Liver (tissue), 9 donors: ENCODE measurements around the gene OTUD7B. TPM values are rescaled to one million over a fixed set of nuclear protein-coding genes. Genes with fewer than 3 reads are reported as not detected.
A peak's percentile ranks its signal among the peaks of the same experiment; 100 is the strongest.

Experiments used
- DNase-seq: peaks from one replicate; pipeline ENCODE4 v3.0.0-alpha.2; 2017; ENCODE audit warnings: low spot score
- H3K27ac ChIP-seq, 2 donors: one replicate each; pipeline ENCODE4 v1.7.0; 2013; ENCODE audit warnings: inconsistent platforms in 2 of 2, low read length in 2 of 2, control low read depth in 1 of 2, low read depth in 1 of 2, mild to moderate bottlenecking in 1 of 2
- H3K27me3 ChIP-seq, 4 donors: one replicate each; pipeline versions ENCODE4 v1.6.1 to v1.7.0; 2013; ENCODE audit warnings: low read length in 3 of 4, inconsistent platforms in 1 of 4, mild to moderate bottlenecking in 1 of 4, moderate library complexity in 1 of 4; ENCODE audit not compliant: control insufficient read depth in 4 of 4, insufficient read depth in 4 of 4
- H3K36me3 ChIP-seq, 4 donors: one replicate each; pipeline versions ENCODE4 v1.6.1 to v1.7.0; 2013; ENCODE audit warnings: low read length in 3 of 4, mild to moderate bottlenecking in 3 of 4, low read depth in 1 of 4, moderate library complexity in 1 of 4; ENCODE audit not compliant: control insufficient read depth in 4 of 4, insufficient read depth in 3 of 4
- H3K4me1 ChIP-seq, 4 donors: one replicate each; pipeline versions ENCODE4 v1.6.1 to v1.7.0; 2013; ENCODE audit warnings: low read length in 3 of 4, mild to moderate bottlenecking in 3 of 4, moderate library complexity in 1 of 4; ENCODE audit not compliant: control insufficient read depth in 4 of 4, insufficient read depth in 4 of 4
- H3K4me3 ChIP-seq, 3 donors: one replicate each; pipeline versions ENCODE4 v1.6.1 to v1.7.0; 2013; ENCODE audit warnings: low read length in 3 of 3, control low read depth in 1 of 3, low read depth in 1 of 3, mild to moderate bottlenecking in 1 of 3
- H3K9ac ChIP-seq, 2 donors: one replicate each; pipeline ENCODE4 v1.7.0; 2013; ENCODE audit warnings: low read length in 2 of 2, mild to moderate bottlenecking in 2 of 2, moderate library complexity in 2 of 2, control low read depth in 1 of 2, low read depth in 1 of 2
- H3K9me3 ChIP-seq, 4 donors: one replicate each; pipeline versions ENCODE4 v1.6.1 to v1.7.0; 2013; ENCODE audit warnings: low read length in 3 of 4; ENCODE audit not compliant: control insufficient read depth in 4 of 4
- ATF3 ChIP-seq: IDR thresholded peaks from 2 replicates; pipeline ENCODE4 v1.6.1; 2016; ENCODE audit warnings: antibody characterized with exemption
- EGR1 ChIP-seq, 2 donors: IDR thresholded peaks; 2 replicates each; pipeline ENCODE4 v1.6.1; 2016 to 2018; ENCODE audit warnings: antibody characterized with exemption in 2 of 2, low read depth in 2 of 2
- FOXA1 ChIP-seq: IDR thresholded peaks from 2 replicates; pipeline ENCODE4 v1.6.1; 2016; ENCODE audit warnings: antibody characterized with exemption
- FOXA2 ChIP-seq: IDR thresholded peaks from 2 replicates; pipeline ENCODE4 v1.6.1; 2016; ENCODE audit warnings: antibody characterized with exemption
- GABPA ChIP-seq, 2 donors: IDR thresholded peaks in 1 of 2; conservative IDR thresholded peaks in 1 of 2; 2 replicates each; pipeline ENCODE4 v1.6.1; 2016; ENCODE audit warnings: antibody characterized with exemption in 2 of 2, mild to moderate bottlenecking in 1 of 2, moderate library complexity in 1 of 2
- HNF4A ChIP-seq, 2 donors: conservative IDR thresholded peaks; 2 replicates each; pipeline ENCODE4 v1.6.1; 2016; ENCODE audit warnings: antibody characterized with exemption in 2 of 2, mild to moderate bottlenecking in 2 of 2
- HNF4G ChIP-seq: IDR thresholded peaks from 2 replicates; pipeline ENCODE4 v1.6.1; 2016; ENCODE audit warnings: antibody characterized with exemption
- JUND ChIP-seq, 2 donors: IDR thresholded peaks; 2 replicates each; pipeline ENCODE4 v1.6.1; 2016; ENCODE audit warnings: antibody characterized with exemption in 2 of 2
- NR2F2 ChIP-seq: IDR thresholded peaks from 2 replicates; pipeline ENCODE4 v1.6.1; 2016; ENCODE audit warnings: antibody characterized with exemption
- RAD21 ChIP-seq, 2 donors: IDR thresholded peaks; 2 replicates each; pipeline ENCODE4 v1.6.1; 2016; ENCODE audit warnings: antibody characterized with exemption in 2 of 2, mild to moderate bottlenecking in 2 of 2
- REST ChIP-seq: IDR thresholded peaks from 2 replicates; pipeline ENCODE4 v1.6.1; 2016; ENCODE audit warnings: antibody characterized with exemption, mild to moderate bottlenecking
- RXRA ChIP-seq, 2 donors: IDR thresholded peaks; 2 replicates each; pipeline ENCODE4 v1.6.1; 2017 to 2018; ENCODE audit warnings: antibody characterized with exemption in 2 of 2, mild to moderate bottlenecking in 1 of 2
- SP1 ChIP-seq: IDR thresholded peaks from 2 replicates; pipeline ENCODE4 v1.6.1; 2018; ENCODE audit warnings: antibody characterized with exemption, mild to moderate bottlenecking
- TAF1 ChIP-seq: conservative IDR thresholded peaks from 2 replicates; pipeline ENCODE4 v1.6.1; 2016; ENCODE audit warnings: antibody characterized with exemption, mild to moderate bottlenecking
- YY1 ChIP-seq: IDR thresholded peaks from 2 replicates; pipeline ENCODE4 v1.6.1; 2016; ENCODE audit warnings: antibody characterized with exemption, mild to moderate bottlenecking
- ZBTB33 ChIP-seq: IDR thresholded peaks from 2 replicates; pipeline ENCODE4 v1.6.1; 2016; ENCODE audit warnings: antibody characterized with exemption
- WGBS: extraction: QIAGEN DNeasy Blood & Tissue Kit; methylation state at CpG from one replicate; pipeline ENCODE4 v1.1.7; 2013; 5-methylcytosine and 5-hydroxymethylcytosine counted together
- polyA plus RNA-seq, 2 donors: library from polyadenylated mRNA; stranded (reverse) in 1 of 2; unstranded in 1 of 2; fragments of 200-250 nt in 1 of 2; fragments of >200 nt in 1 of 2; fragmentation: Nextera tagmentation in 1 of 2; extraction: Ambion mirVana in 1 of 2; gene quantifications; one replicate each; pipeline versions ENCODE4 v1.2.1 to v1.2.3, GENCODE V29; 2013 to 2015
- total RNA-seq, 2 donors: library from RNA; depleted of rRNA; stranded (reverse); fragments of >200 nt; gene quantifications; one replicate each; pipeline ENCODE4 v1.2.3, GENCODE V29; 2014
- TF ChIP-seq, protein P1 (sequence below): fragments of 150-350 bp; IDR thresholded peaks from 2 replicates; pipeline ENCODE4 v1.5.1; 2017; ENCODE audit warnings: improper control_type of control experiment, low read depth, low read length; ENCODE audit not compliant: missing input control
- TF ChIP-seq, protein P2 (sequence below): IDR thresholded peaks from 2 replicates; pipeline ENCODE4 v1.6.1; 2016; ENCODE audit warnings: antibody characterized with exemption
- donor health status: healthy.
- donor health status: healthy.
- donor health status: healthy.
- donor health status: healthy.
- donor health status: healthy.

OTUD7B gene
- total and polyA plus RNA-seq, 4 donors, result 2.1 to 19.2 (median 6.9) TPM

- Histone ChIP-seq H3K4me3 (no peak overlapping the region), H3K27me3 (no peaks in the 10 kb centered on the region), H3K36me3 (peaks cover 4 to 23% (median 10%) of the 10 kb centered on the region in 4 donors), H3K9ac (no peak overlapping the region), H3K27ac (peak overlapping the region; percentile 4 to 45), H3K4me1 (peaks cover 4 to 31% (median 16%) of the 10 kb centered on the region in 4 donors), H3K9me3 (no peaks in the 10 kb centered on the region)
- WGBS, result 35% methylated on average over 3 of the region's 3 CpGs
- peak in 1 of 2 donors; percentile 47 for TF ChIP-seq HNF4A (conservative IDR thresholded peaks at IDR 0.05)
- peak in 1 of 2 donors; percentile 23 for TF ChIP-seq RAD21 (IDR thresholded peaks at IDR 0.05)
- no peak for TF ChIP-seq FOXA1
- no peak for TF ChIP-seq EGR1 (IDR thresholded peaks at IDR 0.05; ENCODE audit: low read depth in 2 of 2)
- no peak for TF ChIP-seq ATF3
- no peak for TF ChIP-seq FOXA2
- TF ChIP-seq NR2F2, result no peak
- TF ChIP-seq TAF1, result no peak
- TF ChIP-seq, protein P1, sequence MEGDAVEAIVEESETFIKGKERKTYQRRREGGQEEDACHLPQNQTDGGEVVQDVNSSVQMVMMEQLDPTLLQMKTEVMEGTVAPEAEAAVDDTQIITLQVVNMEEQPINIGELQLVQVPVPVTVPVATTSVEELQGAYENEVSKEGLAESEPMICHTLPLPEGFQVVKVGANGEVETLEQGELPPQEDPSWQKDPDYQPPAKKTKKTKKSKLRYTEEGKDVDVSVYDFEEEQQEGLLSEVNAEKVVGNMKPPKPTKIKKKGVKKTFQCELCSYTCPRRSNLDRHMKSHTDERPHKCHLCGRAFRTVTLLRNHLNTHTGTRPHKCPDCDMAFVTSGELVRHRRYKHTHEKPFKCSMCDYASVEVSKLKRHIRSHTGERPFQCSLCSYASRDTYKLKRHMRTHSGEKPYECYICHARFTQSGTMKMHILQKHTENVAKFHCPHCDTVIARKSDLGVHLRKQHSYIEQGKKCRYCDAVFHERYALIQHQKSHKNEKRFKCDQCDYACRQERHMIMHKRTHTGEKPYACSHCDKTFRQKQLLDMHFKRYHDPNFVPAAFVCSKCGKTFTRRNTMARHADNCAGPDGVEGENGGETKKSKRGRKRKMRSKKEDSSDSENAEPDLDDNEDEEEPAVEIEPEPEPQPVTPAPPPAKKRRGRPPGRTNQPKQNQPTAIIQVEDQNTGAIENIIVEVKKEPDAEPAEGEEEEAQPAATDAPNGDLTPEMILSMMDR, result no peak
- TF ChIP-seq RXRA (IDR thresholded peaks at IDR 0.05), result peak in 1 of 2 donors; percentile 55
- TF ChIP-seq, protein P2, sequence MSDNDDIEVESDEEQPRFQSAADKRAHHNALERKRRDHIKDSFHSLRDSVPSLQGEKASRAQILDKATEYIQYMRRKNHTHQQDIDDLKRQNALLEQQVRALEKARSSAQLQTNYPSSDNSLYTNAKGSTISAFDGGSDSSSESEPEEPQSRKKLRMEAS, result no peak
- TF ChIP-seq REST, result no peak
- TF ChIP-seq HNF4G, result no peak
- no peak for TF ChIP-seq YY1
- no peak for TF ChIP-seq ZBTB33
- TF ChIP-seq GABPA (IDR thresholded peaks at IDR 0.05 in 1 of 2, conservative IDR thresholded peaks at IDR 0.05 in 1 of 2), result peak in 1 of 2 donors; percentile 51
- no peak for TF ChIP-seq JUND (IDR thresholded peaks at IDR 0.05)
- no peak for TF ChIP-seq SP1
- no peak for DNase-seq
Observed at GRCh38 chr1:149965440-149965839, 45.1 kb downstream of the OTUD7B start.
